PC-9 (cell line): ENCODE results near the gene AKAP6. TPM values are rescaled to one million over a fixed set of nuclear protein-coding genes. Genes with fewer than 3 reads are reported as not detected.
A peak's percentile ranks its signal among the peaks of the same experiment; 100 is the strongest.

Source experiments
- BruUV-seq: library from RNA; stranded (reverse); fragments of 400-500 nt; replicated peaks from 2 replicates; lab custom pipeline; 2021; lab: Mats Ljungman, UMichigan
- CTCF ChIA-PET: fragments of 300-600 bp; sonication (Branson Sonifier 250); formaldehyde crosslinking; loops from one replicate; lab custom pipeline; 2022; ENCODE audit warnings: antibody characterized with exemption; lab: Charles Lee
- POLR2A ChIA-PET: fragments of 300-600 bp; sonication (Branson Sonifier 250); formaldehyde crosslinking; loops from one replicate; lab custom pipeline; 2022; ENCODE audit warnings: antibody characterized with exemption; ENCODE audit not compliant: unreplicated experiment; lab: Charles Lee
- DNase-seq, 2 experiments: peaks; one replicate each; pipeline versions ENCODE4 v3.0.0 to v3.0.0-alpha.2; 2015 to 2022; ENCODE audit warnings: mixed read lengths in 1 of 2
- H2AFZ ChIP-seq: fragments of 200-600 bp; sonication (generic); 2 replicates; pipeline ENCODE4 v1.8.1; 2017; ENCODE audit warnings: antibody characterized with exemption
- H3F3A ChIP-seq: fragments of 200-600 bp; sonication (generic); 2 replicates; pipeline ENCODE4 v1.8.1; 2017; ENCODE audit warnings: antibody characterized with exemption, mild to moderate bottlenecking, low read depth; ENCODE audit not compliant: insufficient read depth
- H3K27ac ChIP-seq: fragments of 200-600 bp; sonication (generic); 2 replicates; pipeline ENCODE4 v1.6.1; 2016; ENCODE audit warnings: mixed run types
- H3K27me3 ChIP-seq: fragments of 200-600 bp; sonication (generic); 2 replicates; pipeline ENCODE4 v1.6.1; 2016; ENCODE audit warnings: low read depth, mixed run types; ENCODE audit not compliant: insufficient read depth
- H3K36me3 ChIP-seq: fragments of 200-600 bp; sonication (generic); 2 replicates; pipeline ENCODE4 v1.6.1; 2016; ENCODE audit warnings: low read depth, mixed run types
- H3K4me1 ChIP-seq: fragments of 200-600 bp; sonication (generic); replicated peaks from 2 replicates; pipeline ENCODE4 v1.6.1; 2016; ENCODE audit warnings: mixed run types; ENCODE audit not compliant: insufficient read depth
- H3K4me2 ChIP-seq: fragments of 200-600 bp; sonication (generic); 2 replicates; pipeline ENCODE4 v1.6.1; 2017; ENCODE audit warnings: mixed run types
- H3K4me3 ChIP-seq: fragments of 200-600 bp; sonication (generic); 2 replicates; pipeline ENCODE4 v1.6.1; 2016; ENCODE audit warnings: mixed run types
- H3K79me2 ChIP-seq: fragments of 200-600 bp; sonication (generic); 2 replicates; pipeline ENCODE4 v1.6.1; 2017; ENCODE audit warnings: low read depth, mixed run types
- H3K9me2 ChIP-seq: fragments of 200-600 bp; sonication (generic); 2 replicates; pipeline ENCODE4 v1.8.1; 2017; ENCODE audit warnings: mild to moderate bottlenecking; ENCODE audit not compliant: insufficient read depth
- H3K9me3 ChIP-seq: fragments of 200-600 bp; sonication (generic); 2 replicates; pipeline ENCODE4 v1.8.1; 2016; ENCODE audit warnings: low read depth; ENCODE audit not compliant: insufficient read depth
- H4K20me1 ChIP-seq: fragments of 200-600 bp; sonication (generic); 2 replicates; pipeline ENCODE4 v1.8.1; 2017; ENCODE audit not compliant: insufficient read depth
- CTCF ChIP-seq: fragments of 200-600 bp; sonication (generic); conservative IDR thresholded peaks from 2 replicates; pipeline ENCODE4 v1.6.1; 2017; ENCODE audit warnings: mixed run types, antibody characterized with exemption, mild to moderate bottlenecking, moderate library complexity
- EZH2 ChIP-seq: fragments of 200-600 bp; sonication (generic); IDR thresholded peaks from 2 replicates; pipeline ENCODE4 v1.8.0; 2017; ENCODE audit warnings: antibody characterized with exemption, low read depth
- intact Hi-C: fragments of 100-400 bp; cut with micrococcal nuclease; formaldehyde crosslinking; loops from one replicate; pipeline ENCODE4 v1.10.0; 2022; ENCODE audit not compliant: unreplicated experiment
- total RNA-seq: library from RNA; stranded (reverse); gene quantifications from 2 replicates; pipeline ENCODE4 v1.2.3, GENCODE V29; 2021

Gene AKAP6
- total RNA-seq, 1 experiment from 2014 or later: 2.8 TPM

- Histone ChIP-seq H3K4me3 (no peak overlapping the region), H3K4me2 (no peak overlapping the region), H3K27ac (no peak overlapping the region), H3F3A (no peaks in the 10 kb centered on the region), H3K79me2 (no peaks in the 10 kb centered on the region), H3K4me1 (no peaks in the 10 kb centered on the region), H2AFZ (no peak overlapping the region), H3K27me3 (no peaks in the 10 kb centered on the region), H4K20me1 (no peaks in the 10 kb centered on the region), H3K9me3 (no peaks in the 10 kb centered on the region), H3K36me3 (no peaks in the 10 kb centered on the region), H3K9me2 (no peaks in the 10 kb centered on the region)
- intact Hi-C loops: loop anchor here (10.0 kb wide), 1 partner anchor 361 kb away; the partner anchor contains the start of gene NPAS3
- TF ChIP-seq CTCF (no peak), EZH2 (no peak)
- no TSS peak for BruUV-seq
- POLR2A ChIA-PET: no interaction called here
- DNase-seq: no peak
- CTCF ChIA-PET: interaction anchor here (0.5 kb wide), 1 partner anchor 420 kb away, joined by 3 read pairs; no protein-coding TSS in a partner anchor
Measured at GRCh38 chr14:32574269-32574668, 245.2 kb downstream of the AKAP6 start.

GRCh38 chr14:32576088-32576795 is 247.1 kb downstream of the AKAP6 start:
- peak; percentile 15 to 39 for DNase-seq
- Histone ChIP-seq H3K27me3 (no peaks in the 10 kb centered on the region), H3K36me3 (no peaks in the 10 kb centered on the region), H3K4me2 (no peak overlapping the region), H3K79me2 (no peaks in the 10 kb centered on the region), H3K9me2 (no peaks in the 10 kb centered on the region), H3F3A (no peaks in the 10 kb centered on the region), H2AFZ (no peak overlapping the region), H3K4me1 (no peaks in the 10 kb centered on the region), H4K20me1 (no peaks in the 10 kb centered on the region), H3K27ac (no peak overlapping the region), H3K9me3 (no peaks in the 10 kb centered on the region), H3K4me3 (no peak overlapping the region)
- POLR2A ChIA-PET: no interaction called here
- intact Hi-C loops: loop anchor here (1.0 to 10.0 kb wide), 5 partner anchors 359 to 1747 kb away; partner anchors contain the start of gene NPAS3
- CTCF ChIA-PET: no interaction called here
- no TSS peak for BruUV-seq
- TF ChIP-seq EZH2 (no peak), CTCF (peak; percentile 88)

GRCh38 chr14:32576977-32577376 is 247.9 kb downstream of the AKAP6 start:
- no peak overlapping the region for H3K4me3 ChIP-seq
- no peaks in the 10 kb centered on the region for H3K9me2 ChIP-seq
- H2AFZ ChIP-seq: no peak overlapping the region
- no peak for DNase-seq
- H3K79me2 ChIP-seq: no peaks in the 10 kb centered on the region
- ChIA-PET POLR2A (no interaction called here), CTCF (no interaction called here)
- no TSS peak for BruUV-seq
- H4K20me1 ChIP-seq: no peaks in the 10 kb centered on the region
- intact Hi-C loops: loop anchor here (1.0 to 10.0 kb wide), 5 partner anchors 358 to 1746 kb away; partner anchors contain the start of gene NPAS3
- no peaks in the 10 kb centered on the region for H3K36me3 ChIP-seq
- no peaks in the 10 kb centered on the region for H3K4me1 ChIP-seq
- no peak overlapping the region for H3K4me2 ChIP-seq
- no peaks in the 10 kb centered on the region for H3K27me3 ChIP-seq
- H3K9me3 ChIP-seq: no peaks in the 10 kb centered on the region
- no peak overlapping the region for H3K27ac ChIP-seq
- H3F3A ChIP-seq: no peaks in the 10 kb centered on the region
- TF ChIP-seq CTCF: no peak
